Right renal cortex interstitium (tissue), 3 donors: ENCODE measurements around the gene TLK1. TPM values are rescaled to one million over a fixed set of nuclear protein-coding genes. Genes with fewer than 3 reads are reported as not detected.

ENCODE experiments used
- DNase-seq, 3 donors: peaks; one replicate each; pipeline ENCODE4 v3.0.0-alpha.2; 2013; ENCODE audit warnings: low read depth in 3 of 3, low spot score in 2 of 3
- polyA plus RNA-seq, 3 donors: library from polyadenylated mRNA; unstranded; fragments of 120-200 nt; gene quantifications; one replicate each; pipeline ENCODE4 v1.2.1, GENCODE V29; 2013; ENCODE audit not compliant: insufficient read length in 3 of 3

TLK1 gene
- polyA plus RNA-seq, 3 donors = 52.4 to 61.3 (median 61.2) TPM

DNA sequence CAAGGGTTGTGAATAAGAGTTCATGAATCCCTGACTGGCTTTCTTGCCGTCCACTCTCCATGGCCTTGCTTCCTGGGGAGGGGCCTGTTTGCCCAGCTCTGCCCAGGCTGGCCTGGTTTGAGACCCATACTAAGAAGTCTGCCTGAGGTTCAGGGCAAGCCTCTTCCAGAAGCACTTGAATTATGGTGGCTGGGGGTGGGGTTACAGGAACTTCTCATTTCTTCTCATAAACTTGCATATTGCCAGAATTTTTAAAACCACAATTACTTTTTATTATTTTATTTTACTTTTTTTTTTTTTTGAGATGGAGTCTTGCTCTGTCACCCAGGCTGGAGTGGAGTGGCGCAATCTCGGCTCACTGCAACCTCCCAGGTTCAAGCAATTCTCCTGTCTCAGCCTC lies 189.6 kb downstream of the TLK1 start:
- DNase-seq = no peak

DNA sequence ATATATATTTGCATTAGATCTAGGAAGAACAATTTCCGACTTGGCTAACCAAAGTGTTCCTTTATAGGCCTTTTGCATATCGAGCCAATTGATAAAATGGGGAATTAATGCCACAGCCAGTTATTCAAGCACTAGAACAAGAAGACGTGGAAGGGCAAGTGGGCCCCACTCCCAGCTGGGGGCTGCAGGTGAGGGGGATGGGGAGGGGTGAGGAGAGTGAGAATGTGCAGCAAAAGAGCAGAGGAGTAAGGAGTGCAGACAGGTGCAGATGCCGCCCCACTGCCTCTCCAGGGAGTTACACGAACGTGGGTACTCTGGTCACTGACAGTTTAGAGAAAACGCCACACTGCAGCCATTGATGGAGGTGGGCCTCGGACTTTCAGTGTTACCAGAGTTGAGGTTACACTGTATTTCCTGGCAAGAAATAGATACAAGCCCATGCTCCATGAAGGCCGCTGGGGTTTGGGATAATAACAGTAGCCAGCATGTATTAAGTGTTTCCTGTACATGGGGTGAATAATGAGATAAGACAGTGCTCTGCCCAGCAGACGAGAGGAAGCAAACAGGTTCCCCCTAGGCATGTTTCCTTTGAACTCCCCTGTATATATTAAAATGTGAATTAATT lies 190.7 kb downstream of the TLK1 start:
- no peak for DNase-seq

DNA sequence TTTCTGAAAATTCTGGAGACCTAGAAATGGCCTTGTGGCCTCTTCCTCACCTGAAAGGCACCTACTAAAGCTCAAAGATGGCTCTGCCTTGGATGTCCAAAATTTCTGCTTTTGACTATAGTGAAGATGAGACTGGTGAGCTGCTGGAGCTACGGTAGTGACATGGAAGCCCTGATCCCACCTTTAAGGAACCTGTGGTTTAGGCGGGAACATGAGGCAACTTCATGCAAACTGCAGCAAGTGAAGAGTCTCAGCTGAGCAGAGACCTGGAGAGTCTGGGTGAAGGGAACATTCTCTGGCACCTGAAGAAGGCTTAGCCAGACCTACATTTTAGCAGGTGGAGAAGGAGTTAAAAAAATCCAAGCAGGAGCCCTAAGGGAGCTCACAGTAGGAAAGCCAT lies 191.7 kb downstream of the TLK1 start:
- DNase-seq = no peak

DNA sequence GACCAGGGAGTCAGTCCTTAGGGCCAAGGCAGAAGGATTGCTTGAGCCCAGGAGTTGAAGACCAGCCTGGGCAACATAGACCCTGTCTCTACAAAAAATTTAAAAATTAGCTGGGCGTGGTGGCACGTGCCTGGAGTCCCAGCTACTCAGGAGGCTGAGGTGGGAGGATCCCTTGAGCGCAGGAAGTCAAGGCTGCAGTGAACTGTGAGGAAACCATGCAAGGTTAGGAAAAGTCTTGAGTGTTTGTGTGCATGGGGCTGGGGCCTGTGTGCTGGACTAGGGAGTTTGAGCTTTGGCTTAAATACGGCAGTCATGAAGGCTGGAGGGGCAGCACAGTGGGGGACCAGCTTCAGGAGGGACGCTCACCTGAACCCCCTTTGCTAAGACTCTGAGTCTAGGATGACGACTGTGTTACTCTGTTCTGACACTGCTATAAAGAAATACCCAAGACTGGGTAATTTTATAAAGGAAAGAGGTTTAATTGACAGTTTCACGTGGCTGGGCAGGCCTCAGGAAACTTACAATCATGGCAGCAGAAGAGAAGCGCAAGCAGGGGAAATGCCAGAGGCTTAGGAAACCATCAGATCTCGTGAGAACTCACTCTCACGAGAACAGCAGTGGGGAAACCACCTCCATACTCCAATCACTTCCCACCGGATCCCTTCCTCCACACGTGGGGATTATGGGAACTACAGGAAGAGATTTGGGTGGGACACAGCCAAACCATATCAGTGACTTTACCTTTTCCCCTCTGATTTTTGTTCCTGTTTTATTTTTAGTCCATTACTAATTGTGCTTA lies 192.3 kb downstream of the TLK1 start:
- no peak for DNase-seq

DNA sequence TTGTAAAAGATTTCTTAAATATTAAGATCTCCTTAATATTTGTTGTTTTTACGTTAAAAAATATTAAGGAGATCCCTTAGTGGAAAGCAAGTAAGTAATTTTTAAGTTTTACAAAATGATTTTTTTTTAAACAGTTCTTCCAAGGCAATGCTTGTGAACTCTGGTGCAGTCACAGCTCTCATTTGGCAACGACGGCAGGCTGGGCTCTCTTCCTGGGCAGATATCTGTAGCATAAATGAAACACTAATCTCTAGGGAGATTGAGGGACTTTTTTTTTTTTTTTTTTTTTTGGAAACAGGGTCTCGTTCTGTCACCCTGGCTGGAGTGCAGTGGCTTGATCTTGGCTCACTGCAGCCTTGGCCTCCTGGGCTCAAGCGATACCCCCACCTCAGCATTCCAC lies 193.1 kb downstream of the TLK1 start:
- no peak for DNase-seq

DNA sequence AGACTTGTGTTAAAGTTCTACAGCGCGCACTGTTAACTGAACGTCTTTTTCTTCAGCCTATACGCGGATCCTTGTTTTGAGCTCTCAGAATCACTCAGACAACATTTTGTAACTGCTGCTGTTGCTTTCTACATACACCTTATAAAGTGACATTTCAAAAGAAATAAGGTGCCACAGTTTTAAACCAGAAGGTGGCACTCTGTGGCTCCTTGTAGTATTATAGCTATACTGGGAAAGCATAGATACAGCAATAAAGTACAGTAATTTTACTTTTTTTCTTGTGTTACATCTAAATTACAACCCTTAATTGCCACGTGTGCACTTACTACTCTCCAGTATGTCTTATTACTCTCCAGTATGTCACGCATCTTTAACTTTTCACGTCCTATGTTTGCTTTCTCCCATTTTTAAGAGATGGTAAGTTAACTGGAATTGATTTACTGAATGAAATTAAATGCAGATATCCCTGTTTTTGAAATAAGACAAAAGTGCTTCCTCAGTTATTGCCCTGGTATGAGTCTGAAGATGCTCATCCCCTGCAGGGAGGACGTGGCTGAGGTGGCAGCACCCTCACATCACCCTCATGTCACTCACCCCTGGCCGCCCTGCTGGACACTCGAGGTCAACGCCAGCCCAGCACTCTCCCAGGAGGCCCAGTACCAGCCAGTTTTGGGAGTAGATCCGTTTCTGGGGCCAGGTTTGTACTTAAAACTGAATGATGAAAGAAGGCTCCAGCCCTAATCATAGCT lies 193.9 kb downstream of the TLK1 start:
- no peak for DNase-seq

DNA sequence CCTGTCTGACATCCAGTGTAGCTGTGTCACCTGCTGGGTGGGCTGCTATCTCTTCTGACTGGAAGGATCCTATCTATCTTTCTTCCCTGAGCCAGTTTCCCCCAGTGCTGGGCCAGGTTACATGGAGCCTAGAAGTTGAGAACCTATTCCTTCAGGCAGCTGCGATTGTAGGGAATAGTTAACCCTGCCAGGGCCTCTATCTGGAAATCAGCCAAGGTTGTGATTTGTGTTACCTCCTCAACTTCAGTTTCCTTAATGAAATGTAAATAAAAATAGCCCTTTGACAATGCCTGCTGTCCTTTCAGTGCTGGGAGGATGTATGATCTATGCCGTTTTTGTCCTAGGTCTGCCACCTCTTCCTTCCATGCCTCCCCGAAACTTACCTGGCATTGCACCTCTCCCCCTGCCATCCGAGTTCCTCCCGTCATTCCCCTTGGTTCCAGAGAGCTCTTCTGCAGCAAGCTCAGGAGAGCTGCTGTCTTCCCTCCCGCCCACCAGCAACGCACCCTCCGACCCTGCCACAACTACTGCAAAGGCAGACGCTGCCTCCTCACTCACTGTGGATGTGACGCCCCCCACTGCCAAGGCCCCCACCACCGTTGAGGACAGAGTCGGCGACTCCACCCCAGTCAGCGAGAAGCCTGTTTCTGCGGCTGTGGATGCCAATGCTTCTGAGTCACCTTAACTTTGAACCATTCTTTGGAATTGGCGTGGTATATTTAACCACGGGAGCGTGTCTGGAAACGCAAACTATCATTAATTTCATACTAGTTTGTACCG lies 195.1 kb downstream of the TLK1 start:
- DNase-seq = no peak

DNA sequence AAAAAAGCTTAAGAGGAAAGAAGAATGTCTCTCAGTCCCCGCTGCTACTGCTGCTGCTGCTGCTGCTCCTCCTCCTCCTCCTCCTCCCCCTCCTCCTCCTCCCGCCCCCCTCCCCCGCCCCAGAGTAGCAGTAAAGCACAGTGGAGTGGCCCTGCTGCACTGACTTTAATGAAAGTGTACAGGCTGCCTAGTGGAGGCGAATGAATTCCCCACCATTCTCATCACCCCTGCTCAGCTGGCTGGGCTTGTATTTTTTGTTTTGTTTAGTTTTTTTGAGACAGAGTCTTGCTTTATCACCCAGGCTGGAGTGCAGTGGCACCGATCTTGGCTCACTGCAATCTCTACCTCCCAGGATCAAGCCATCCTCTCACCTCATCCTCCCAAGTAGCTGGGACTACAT lies 197.3 kb downstream of the TLK1 start:
- no peak for DNase-seq

DNA sequence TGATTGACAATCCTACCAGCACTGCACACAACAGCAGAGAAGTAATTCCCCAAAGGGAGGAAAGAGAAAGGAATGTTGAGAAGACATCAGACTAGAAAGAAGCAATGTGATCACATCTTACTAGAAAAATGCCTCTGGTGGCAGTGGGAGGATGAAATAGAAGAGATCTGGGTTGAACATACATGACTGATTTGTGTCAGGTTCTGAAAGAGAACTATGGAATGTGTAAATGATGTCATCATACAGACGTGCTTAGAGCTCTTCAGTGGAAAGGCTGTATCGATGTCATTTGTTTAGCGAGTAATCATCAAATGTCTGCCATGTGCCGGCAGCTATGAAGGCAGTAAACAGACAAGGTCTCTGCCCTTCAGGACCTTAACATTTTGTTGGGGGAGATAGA lies 206.8 kb downstream of the TLK1 start:
- no peak for DNase-seq

DNA sequence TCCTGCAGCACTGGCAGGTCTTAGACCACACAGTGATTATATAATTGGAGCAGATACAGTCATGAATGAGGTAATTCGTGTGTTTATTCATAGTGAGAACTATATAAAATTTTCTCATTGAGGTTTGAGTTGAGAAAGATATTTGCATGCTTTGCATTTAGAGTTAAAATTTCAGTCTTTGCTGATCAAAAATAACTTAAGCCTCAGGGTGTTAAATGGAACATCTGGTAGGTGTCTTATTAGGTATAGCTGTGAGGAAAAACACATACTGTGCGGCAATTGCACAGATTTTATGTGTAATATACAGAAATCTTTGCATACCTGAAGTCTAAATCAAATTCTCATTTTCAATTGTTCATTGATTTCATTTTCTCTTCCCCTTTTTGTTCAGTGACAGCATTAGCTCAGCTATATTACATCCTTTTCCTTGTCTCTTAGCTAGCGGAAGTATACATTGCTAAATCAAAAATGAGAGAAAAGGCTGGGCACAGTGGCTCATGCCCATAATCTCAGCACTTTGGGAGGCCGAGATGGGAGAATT lies 210.4 kb downstream of the TLK1 start:
- DNase-seq = no peak

DNA sequence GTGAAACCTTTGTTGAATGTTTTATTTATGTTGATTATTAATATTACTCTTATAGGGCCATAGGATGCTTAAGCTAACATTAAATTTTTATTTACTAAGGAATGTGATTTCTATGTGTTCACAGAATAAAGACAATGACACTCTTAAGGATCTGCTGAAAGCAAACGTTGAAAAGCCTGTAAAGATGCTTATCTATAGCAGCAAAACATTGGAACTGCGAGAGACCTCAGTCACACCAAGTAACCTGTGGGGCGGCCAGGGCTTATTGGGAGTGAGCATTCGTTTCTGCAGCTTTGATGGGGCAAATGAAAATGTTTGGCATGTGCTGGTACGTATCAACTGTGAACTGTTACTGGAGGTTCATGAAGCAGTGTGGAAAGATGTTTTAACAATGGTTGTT lies 211.3 kb downstream of the TLK1 start:
- no peak for DNase-seq

DNA sequence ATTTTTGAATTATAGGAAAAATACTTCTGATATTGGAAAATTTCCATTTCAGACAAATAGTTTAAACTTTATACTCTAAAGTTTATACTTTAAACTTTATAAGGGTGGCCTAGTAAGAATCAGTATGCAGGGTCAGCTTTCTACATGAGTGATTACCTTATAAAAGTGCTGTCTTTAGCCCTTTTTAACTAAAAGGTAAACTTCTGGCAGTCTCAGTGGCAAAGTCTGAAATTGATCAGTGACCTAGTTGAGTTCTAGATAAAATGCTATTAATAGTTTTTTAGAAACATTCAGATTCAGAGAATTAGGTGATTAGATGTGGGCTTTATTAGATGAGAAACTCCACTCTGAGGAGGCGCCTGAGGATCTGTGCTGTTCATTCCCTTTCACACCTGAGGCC lies 216.1 kb downstream of the TLK1 start:
- no peak for DNase-seq

DNA sequence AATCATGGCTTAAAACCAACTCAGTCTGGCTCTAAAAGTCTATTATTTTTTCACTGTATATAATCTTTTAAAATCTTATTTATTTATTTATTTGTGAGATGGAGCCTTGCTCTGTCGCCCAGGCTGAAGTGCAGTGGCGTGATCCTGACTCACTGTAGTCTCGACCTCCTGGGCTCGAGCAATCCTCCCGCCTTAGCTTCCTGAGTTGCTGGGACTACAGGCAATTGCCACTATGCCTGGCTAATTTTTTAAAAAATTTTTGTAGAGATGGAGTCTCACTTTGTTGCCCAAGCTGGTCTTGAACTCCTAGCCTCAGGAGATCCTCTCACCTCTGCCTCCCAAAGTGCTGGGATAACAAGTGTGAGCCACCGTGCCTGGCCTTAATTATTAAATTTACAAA lies 217.1 kb downstream of the TLK1 start:
- DNase-seq = no peak

DNA sequence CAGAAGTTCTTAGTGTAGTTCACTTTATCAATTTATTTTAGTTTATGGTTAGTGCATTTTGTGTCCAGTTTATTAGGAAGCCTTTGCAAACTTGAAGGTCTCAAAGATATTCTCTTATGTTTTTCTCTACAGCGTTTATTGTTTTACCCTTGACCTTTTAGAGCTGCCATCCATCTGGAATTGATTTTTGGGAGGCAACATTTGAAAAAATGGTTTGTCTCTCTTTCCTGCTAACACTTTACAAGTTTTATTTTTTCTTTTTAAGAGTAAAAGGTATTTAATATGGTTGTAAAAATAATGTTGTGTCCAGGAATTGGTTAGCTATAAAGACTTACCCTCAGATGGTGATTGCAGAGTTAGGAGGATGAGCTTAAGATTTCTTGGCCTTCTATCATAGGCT lies 217.7 kb downstream of the TLK1 start:
- no peak for DNase-seq

DNA sequence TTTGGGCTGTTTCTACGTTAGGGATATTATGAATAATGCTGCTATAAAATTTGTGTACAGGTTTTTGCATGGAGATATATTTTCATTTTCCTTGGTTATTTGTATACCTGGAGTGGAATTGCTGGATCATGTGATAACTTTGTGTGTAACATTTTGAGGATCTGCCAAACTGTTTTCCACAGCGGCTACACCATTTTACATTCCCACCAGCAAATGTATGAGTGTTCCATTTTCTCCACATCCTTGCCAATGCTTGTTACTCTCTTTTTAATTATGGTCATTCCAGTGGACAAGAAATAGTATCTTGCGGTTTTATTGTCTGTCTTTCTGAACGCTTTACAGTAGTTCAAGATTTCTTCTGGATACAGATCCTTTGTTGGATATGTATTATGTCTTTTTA lies 218.1 kb downstream of the TLK1 start:
- no peak for DNase-seq

Other genes starting within 250 kb of the TLK1 start
- gene GORASP2, start 231.6 kb downstream of the TLK1 start, polyA plus RNA-seq = 10 to 100 TPM; 86.1 to 92.4 (median 92.0) TPM